GM18499 (cell line): ENCODE results near the gene CREB5.

Source experiments
- ATAC-seq: cut with Tn5 transposase; IDR thresholded peaks from one replicate; pipeline ENCODE4 v1.9.1; 2021; ENCODE audit warnings: moderate number of reproducible peaks; ENCODE audit not compliant: insufficient read depth, unreplicated experiment

Gene CREB5

DNA sequence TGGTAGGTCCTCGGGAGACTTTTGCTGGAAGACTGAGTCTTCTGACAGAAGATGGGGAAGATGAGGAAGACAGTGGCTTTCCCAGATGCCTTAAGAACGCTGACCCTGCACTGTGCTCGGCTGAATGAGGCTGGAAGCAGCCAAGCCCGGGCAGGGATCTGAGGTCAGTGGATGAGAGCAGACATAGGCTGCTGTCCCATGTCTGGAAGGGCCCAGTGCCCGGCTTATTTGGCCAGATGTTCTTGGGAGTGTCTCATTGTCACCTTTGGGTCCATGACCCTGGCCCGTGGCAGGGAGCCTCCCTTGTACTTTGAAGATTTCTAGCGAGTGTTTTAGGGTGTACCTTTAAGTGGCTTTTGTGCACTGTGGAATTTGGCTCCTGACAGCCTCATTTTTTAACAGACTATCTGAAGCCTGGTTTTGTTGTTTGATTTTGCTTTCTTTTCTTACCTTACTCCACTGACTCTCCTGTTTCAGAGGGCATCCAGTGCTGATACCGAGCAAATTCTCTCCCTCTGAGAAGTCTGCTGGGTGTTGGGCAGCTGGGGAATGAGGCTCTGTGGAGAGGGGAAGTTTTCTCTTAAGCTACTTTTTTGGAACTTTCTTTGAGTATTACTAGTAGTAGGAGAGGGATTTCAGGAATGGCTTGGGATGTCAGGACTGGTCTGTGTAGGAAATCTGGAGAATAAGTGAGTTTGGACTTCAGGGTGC, 61.4 kb downstream of the CREB5 start:
- ATAC-seq, result no peak

DNA sequence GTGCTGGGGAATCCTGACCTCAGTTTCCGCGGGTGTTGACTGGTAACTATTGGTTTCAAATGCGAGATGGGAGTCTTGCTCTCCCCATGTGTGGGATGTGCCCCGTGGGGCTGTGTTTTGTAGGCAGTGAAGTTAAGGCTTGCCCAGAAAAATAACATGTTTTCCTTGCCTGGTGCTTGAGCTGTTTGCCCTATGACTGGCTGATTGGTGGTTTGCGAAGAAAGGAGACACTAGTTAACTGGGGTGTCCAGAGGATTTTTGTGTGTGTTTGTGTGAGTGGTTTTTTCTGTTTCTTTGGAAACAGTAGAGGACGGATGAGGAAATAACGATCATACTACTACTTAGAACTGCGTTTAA, 61.9 kb downstream of the CREB5 start:
- no peak for ATAC-seq

DNA sequence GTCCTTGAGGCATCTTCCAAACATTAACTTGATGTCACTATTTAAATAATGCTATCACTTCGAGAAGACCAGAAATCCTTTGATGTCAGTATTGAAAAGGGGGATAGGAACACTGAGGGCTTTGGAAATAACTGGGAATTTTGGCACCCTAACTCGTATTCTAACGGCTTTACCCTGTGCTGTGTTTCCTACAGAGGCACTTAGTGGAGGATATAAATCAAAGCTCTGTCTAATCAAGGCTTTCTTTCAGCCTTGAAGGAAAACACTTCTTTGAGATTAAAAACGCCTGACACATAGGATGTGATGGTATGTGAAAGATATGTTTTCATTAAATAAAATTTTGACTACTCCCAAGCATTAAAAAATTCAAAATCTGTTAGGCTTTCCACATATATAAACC, 62.3 kb downstream of the CREB5 start:
- no peak for ATAC-seq

DNA sequence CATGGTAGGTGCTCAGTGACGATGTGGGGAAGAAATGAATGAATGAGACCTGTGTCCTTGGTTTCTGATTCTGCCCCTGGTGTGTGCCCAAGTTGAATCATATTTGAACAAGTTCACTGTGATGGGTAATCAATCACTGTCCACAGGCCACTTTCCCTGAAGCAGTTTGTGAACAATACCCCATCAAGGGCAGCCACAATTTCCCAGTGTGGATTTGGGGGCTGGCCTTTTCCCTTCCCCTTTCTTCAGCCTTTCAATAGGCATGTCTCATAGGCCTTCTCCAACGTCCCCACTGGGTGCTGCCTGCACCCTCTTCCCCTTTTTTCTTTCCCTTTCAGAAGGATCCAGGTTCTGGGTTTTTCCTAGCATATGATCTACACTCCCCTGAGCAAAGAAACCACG, 64.7 kb downstream of the CREB5 start:
- ATAC-seq, result no peak

DNA sequence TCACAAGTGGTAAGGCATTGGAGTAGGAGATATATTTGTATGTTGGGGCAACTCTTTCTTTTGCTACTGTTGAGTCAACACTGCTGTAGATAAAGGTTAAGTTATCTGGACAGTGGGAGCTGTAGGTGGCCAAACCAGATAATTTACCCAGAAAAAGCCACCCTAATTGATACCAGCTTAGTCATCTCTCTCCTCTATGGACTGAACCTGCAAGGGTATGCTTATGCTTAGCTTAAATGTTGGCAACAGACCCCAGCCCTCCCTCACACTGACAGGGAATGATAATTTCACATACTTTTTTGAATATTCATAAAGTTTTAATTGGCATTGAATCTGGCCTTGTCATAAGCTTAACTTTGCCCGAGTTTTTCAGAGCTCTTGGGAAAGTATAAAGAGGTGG, 66.3 kb downstream of the CREB5 start:
- ATAC-seq, result no peak

DNA sequence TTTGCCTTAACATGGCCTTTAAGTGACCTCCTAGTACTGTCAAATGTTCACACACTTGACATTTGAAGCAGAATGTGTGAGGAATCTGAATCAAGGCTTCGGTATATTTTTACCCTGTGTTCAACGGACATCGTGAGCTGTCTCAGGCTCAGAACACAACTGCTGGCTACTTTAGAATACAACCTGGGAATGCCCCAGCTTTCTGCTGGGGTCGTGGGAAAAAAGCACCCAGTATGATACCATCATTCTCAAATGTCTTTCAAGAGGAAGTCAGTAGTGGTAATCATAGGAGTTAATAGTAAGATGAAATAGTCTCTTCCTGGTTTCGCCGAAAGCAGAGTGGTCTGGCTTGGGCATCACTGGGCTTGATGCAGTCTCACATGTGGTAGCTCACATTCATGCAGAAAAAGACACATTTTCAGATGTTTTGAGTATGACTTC, 67.2 kb downstream of the CREB5 start:
- peak; percentile 48 for ATAC-seq

DNA sequence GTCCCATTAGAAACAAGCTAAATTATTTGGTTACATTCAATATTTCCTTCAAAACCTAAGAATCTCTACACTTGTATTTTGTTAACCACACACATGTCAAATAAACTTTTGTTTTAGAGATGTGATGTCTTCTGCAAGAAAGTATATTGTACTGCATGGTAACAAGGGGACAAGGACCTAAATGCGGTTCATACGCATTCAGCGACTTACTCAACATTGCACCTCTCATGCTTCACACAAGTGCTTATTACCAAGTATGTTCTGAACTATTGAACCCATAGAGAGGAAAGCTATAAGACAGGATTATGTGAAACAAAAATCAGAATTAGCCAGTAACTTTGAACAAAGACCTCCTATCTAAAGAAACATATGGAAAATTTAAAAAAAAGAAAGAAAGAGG, 68.3 kb downstream of the CREB5 start:
- ATAC-seq, result no peak

DNA sequence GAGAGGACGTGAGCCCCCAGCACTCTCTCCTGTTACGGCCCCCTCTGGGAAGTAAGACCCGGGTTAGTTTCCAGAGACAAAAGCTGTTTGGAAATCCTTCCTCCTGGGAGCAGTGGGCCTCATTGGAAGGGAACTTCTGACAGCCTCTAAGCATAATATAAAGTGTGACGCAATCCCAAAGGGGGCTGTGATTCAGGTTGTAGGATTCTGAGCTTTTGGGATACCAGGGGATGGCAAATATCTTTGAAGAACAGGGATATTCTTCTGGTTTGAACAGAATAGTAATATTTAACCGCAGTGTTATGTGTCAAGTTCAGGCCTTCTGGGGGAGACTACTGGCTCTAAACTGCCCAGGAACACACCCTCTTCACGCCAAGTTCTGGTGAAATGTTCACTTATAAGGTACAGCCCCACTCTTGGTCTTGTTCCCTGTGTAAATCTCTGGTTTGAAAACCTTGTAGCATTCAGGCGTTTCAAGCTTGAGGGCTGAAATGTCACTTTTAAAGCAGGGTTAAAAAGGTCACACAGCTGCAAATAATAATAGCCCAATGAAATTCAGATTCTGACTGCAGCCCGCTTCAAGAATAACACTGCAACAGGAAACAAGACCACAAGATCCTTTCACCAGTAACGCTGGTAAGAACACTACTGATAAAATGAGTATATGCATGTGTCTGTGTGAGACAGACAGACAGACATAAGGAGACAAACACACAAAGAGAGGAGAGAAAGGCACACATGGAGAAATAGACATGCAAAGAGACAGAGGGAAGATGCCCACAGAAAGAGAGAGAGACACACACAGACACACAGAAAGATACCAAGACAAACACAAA, 69.0 kb downstream of the CREB5 start:
- peak; percentile 59 for ATAC-seq

DNA sequence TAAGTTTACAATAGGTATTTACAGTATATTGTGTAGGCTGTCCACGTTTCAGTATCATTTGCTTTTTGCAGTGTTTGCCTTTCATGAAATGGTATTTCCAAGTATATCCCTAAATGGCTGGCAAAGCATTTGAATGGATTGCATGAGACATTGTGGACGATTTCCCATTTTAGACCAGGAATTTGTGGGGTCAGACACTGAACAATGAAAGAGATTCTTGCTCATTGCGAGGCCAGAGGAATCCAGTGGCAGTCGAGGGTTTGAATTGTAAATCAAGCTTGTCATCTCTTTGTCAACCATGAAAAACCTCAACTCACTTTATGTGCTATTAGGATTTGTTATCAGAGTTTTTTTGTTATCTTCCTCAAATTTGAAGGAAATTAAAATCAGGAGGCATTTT, 70.8 kb downstream of the CREB5 start:
- no peak for ATAC-seq

DNA sequence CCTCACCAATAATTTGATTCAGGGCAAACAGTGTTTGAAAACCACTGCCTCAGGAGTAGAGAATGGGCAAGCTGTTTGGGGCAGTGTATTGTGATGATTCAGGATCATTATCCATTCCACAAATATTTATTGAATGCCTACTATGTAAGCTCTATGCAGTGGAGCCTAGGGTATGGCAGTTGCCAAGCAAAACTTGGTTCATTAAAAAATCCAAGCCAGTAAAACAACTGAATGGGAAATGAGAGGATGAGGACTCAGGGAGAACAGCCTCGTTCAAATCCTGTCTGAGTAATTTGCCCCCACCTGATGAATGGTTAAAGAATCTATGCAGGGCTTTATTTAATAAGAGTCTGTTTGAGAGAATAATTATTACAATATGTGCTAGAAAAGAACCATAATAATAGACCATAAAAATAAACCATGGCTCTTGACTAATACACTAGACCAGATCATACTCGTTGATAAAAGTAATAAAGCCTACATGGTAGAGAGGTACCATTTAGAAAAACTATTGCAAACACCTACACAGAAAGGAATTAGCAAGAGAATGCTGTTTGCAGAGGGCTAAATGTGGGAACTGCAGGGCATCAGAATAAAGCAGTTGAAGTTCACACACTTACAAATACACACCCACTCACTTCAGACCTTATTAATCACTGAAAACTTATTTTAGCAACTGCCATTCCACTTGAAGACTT, 71.7 kb downstream of the CREB5 start:
- no peak for ATAC-seq

DNA sequence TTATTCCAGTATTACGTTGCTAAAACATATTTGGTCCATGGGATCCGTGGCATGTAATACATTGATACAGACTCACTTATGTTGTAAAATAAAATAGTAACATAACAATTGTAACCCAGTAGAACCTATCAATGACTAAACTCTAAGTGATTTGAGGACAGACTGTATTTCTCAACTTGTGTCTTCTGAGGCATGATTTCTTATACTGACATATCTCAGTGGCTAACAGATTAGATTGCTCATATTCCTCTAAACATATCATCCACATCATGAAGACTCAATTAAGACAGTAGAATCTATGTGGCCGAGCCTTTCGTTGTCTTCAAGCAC, 72.3 kb downstream of the CREB5 start:
- no peak for ATAC-seq

DNA sequence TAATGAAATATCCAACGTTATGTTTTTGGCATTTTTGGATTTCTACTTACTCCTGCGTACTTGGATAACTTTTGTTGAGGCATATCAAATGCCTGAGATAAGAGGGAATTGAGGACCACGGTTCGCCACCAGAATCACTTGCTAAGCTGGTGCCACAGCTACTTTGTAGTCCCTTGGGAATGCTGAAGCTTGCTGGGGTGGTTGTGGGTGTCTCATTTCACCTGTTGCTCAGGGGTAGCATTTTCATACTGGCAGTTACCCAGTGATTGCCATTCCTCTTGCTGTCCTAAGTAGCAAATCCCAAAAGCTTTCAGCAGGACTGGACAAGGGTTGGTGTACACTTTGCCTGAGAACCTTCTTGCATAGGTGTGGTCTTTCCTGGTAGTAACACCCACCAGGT, 75.2 kb downstream of the CREB5 start:
- ATAC-seq, result no peak

DNA sequence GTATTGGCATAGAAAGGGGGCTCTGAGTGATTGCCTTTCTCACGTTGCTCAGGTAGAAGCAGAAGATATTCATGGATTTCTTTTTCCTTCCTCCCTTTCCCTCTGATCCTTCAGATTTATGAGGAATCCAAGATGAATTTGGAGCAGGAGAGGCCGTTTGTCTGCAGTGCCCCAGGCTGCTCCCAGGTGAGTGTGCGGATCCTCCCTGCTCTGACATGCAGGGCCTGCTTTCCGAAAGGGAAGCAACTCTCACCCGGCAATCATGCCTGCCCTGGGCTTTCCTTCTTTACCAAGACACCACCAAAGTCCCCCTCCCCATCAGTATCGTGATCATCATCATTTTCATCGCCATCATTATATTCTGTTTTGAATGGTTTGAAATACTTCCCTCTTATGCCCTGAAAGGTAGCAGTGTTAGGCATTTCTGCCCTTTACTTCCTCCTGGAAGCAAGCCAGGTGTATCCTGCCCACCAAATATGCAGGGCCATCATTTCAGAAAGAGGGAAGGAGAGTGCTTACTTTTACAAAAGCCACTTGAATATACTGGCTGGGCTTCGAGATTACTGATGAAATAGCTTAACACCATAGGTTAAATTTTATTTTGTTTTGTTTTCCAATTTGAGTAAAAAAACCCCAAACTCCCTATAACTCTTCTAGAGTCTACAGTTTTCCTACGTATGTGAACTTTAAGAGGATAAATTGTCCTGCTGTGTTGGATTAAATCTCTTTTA, 75.9 kb downstream of the CREB5 start:
- no peak for ATAC-seq

DNA sequence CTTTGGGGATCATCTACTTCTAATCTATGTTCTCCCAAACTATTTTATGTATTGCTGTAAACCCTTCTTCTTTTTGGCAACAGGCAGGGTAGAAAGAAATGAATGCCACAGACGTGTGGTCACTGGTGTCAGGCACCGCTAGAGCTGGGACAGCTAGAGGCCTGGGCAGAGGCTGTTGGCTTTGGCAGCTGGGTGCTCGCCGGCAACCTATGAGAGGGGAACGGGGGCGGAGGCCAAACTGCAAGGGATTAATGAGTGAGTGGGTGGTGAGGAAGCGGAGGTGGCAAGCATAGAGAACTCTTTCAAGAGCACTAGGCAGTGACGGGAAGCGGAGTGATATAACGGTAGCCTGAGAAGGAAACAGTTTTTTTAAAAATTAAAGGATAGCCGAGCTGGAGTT, 78.5 kb downstream of the CREB5 start:
- ATAC-seq, result no peak

DNA sequence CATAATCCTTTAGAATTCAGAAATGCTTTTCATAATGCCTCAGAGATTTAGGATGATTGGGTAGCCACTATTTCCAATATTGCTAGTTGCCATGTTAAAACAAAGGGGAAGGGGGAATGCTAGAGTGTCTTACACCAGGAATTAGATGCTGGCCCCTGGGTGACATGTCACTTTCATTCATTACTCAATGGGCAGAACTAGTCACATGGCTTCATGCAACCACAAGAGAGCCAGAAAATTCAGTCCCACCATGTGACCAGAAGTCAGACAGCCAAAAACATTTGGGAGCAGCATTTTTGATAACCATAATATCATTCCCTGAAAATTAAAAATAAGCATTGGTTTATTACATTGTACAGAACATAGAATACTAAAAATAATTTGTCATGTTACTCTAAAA, 81.2 kb downstream of the CREB5 start:
- ATAC-seq, result no peak

DNA sequence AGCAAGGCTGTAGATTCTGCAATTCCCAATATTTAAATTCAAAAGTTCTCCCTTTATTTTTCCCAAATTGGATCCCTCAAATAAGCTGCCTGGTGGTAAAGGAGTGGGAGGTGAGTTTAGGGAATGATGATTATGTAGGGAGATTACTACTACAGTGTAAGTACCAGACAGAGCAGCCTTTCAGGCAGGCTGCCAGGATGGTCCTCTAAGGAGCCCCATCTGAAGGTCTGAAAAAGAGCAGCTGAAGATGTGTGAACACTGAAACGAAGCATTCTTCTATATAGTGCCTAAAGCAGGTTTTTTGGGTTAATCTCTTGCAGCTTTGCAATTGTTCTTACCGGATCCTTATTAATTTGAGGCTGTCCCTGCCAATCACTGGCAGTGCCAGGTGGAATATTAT, 84.7 kb downstream of the CREB5 start:
- ATAC-seq, result no peak

DNA sequence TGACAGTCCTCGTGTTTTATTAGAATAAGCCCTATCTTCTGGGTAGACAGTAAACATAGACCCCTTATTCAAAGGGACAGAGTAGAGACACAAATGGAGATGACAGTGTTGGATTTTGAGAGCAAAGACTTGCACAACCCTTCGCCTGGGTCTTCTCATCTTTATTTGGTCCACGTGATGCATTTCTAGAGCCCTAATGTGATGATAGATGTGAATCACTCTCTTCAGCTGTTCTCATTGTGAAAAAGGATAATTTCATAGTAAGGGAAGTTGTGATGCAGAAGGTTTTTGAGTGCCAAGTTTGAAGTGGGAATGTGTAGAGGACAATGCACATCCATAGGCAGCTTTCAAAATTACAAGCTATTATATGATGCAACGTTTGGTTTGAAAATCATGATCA, 86.3 kb downstream of the CREB5 start:
- no peak for ATAC-seq

DNA sequence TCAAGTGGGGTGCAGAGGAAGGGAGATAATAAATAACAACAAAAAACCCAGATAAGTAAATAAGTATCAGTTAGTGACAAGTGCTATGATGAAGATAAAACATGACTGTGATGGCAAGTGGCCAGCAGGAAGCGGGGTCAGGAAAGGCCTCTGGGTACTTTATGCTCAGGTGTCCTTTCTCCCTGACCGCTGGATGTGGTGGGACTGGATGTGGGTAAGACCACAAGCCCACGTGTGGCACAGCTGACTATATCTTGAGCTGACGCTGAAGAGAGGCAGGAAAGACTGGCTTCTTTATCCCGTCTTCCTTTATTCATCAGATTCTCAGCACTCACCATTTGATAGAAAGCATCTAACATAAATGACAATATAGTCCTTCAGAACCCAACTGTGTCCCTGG, 87.8 kb downstream of the CREB5 start:
- ATAC-seq, result no peak

DNA sequence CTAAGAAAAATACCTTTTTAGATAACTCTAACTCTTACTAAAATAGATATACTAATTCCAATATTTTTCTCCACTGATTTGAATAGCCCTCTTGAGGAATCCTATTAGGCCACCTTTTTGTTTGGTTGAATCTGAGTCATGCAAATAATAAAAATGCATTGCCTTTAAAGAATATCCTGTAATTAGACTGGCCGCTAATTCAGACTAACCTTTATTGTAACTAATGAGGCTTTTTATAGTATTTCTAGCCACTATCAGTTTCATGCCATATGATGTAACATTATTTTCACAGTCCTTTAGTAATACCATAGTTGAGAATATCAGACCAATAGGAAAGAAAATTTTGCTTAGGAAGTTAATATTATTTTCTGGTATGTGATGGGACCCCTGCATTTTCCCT, 90.1 kb downstream of the CREB5 start:
- no peak for ATAC-seq

DNA sequence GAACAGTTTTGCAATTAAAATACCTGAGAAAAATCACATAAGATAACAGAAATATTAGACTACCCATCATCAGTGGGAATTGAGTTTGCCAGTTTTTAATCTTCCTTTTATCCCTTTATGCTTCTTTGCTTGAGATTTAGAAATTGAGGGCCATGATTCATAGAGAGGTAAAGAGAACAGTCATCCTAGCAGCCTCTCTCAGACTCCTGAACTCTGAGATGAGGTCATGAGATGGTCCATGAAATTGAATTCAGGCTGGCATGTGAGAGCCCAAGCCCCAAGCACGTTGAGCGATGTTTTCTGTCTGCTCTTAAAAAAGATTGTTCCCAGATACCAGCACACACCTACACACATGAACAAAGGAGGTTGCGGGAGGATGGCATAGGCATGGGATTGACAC, 91.1 kb downstream of the CREB5 start:
- no peak for ATAC-seq

DNA sequence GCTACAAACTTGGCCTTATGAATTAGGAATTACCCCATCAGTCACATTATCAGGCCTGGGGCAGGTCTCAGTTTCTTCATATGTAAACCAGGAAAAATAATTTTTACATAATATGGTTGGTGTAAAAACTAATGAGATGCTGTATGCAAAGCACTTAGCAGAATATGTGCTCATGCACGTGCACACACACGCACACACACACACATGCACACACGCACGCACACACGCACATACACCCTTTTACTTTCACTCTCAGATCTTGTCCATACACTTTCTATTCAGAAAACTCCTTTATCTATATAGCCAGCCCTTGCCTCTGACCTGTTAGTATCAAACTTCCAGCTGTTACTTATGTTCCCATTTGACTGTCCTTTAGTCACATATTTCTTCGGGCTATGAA, 92.7 kb downstream of the CREB5 start:
- ATAC-seq, result no peak
